ENCODE results near the gene ALG12. TPM values are rescaled to one million over a fixed set of nuclear protein-coding genes. Genes with fewer than 3 reads are reported as not detected.

The ALG12 gene
- total and polyA plus RNA-seq, 2 of the 8 experiments (the other 6 are each of a cell fraction or from before 2014, with no cell fraction given) = 13.4 to 22.5 TPM

GRCh38 chr22:49962012-49962750, 43.9 kb upstream of the ALG12 start (continued):
- TF ChIP-seq POU5F1 (IDR thresholded peaks at IDR 0.05; ENCODE audit: low read depth, low read length) = no peak
- no peak for TF ChIP-seq USF2 (IDR thresholded peaks at IDR 0.05; ENCODE audit: low read length)
- no peak for TF ChIP-seq RNF2 (IDR thresholded peaks at IDR 0.05; ENCODE audit: borderline replicate concordance, low read depth, low read length, missing control alignments, poor library complexity, severe bottlenecking)
- TF ChIP-seq BRCA1 (IDR thresholded peaks at IDR 0.05; ENCODE audit: low read depth, low read length) = no peak
- no peak for TF ChIP-seq JUN (IDR thresholded peaks at IDR 0.05; ENCODE audit: low read depth, low read length)
- peak in 1 of 3 experiments; percentile 5; a peak in 1 of 4 replicates for TF ChIP-seq CTCF (IDR thresholded peaks at IDR 0.05; ENCODE audit: control extremely low read depth in 1 of 3, insufficient read depth in 1 of 3, low read depth in 1 of 3, low read length in 3 of 3)
- TF ChIP-seq ATF2 (IDR thresholded peaks at IDR 0.05; ENCODE audit: low read length) = no peak
- TF ChIP-seq CHD2 (IDR thresholded peaks at IDR 0.05; ENCODE audit: low read length) = no peak
- TF ChIP-seq E2F6 (IDR thresholded peaks at IDR 0.05) = no peak
- no peak for TF ChIP-seq TAF7 (optimal IDR thresholded peaks at IDR 0.05; ENCODE audit: borderline replicate concordance, low read depth, low read length)
- no peak for TF ChIP-seq RFX5 (IDR thresholded peaks at IDR 0.05; ENCODE audit: borderline replicate concordance, low read depth, low read length)
- no peak for TF ChIP-seq ZNF274 (IDR thresholded peaks at IDR 0.05; ENCODE audit: borderline replicate concordance, extremely low read depth, low read length)
- TF ChIP-seq TBP (IDR thresholded peaks at IDR 0.05; ENCODE audit: low read depth, low read length) = no peak
- no peak for TF ChIP-seq GABPA (IDR thresholded peaks at IDR 0.05; ENCODE audit: borderline replicate concordance, insufficient read depth, low read length)
- TF ChIP-seq PHF8 (conservative IDR thresholded peaks at IDR 0.05; ENCODE audit: low read depth, low read length) = no peak
- TF ChIP-seq SIRT6 (IDR thresholded peaks at IDR 0.05; ENCODE audit: low read length) = no peak

Measured in H1 (cell line).